Stimulated activated CD4-positive, alpha-beta T cell treated with anti-CD3 and anti-CD28 coated beads, TNF-alpha, amount 100 ng/mL, for 48 hours (primary cell): ENCODE data around the gene RIMOC1.
A peak's percentile ranks its signal among the peaks of the same experiment; 100 is the strongest.
"Not testable (repeated sequence)": the region's sequence is repeated elsewhere in the genome, so short reads cannot be mapped to it uniquely, and the experiment has no call there.

Experiments
- DNase-seq, 3 donors: peaks; one replicate each; pipeline ENCODE4 v3.0.0-alpha.2; 2020; ENCODE audit warnings: low read depth in 3 of 3

The RIMOC1 gene

DNA sequence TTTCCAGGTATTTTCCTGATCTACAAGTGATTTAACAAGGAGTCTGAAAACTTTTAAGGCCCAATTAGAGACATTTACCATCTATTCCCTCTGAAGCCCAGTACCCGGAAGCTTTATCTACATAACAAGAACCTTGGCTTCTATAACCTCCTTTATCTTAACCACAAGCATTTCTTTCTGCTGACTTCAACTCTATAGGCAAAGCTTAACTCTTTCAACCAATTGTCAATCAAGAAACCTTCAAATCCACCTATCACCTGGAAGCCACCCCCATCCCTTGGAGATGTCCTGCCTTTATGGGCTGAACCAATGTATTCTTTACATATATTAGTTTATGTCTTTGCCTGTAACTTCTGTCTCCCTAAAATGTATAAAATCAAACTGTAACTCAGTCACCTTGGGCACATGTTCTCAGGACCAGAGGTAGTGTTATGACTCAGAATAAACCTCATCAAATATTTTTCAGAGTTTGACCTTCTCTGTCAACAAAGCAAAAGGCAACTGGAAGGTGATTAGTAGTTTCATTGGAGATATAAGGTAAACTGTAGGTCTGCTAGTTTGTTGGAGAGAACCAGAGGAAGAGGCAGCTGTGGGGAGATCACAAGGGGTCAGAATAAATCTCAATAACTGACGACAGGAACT lies 13.0 kb upstream of the RIMOC1 start:
- DNase-seq = no peak

DNA sequence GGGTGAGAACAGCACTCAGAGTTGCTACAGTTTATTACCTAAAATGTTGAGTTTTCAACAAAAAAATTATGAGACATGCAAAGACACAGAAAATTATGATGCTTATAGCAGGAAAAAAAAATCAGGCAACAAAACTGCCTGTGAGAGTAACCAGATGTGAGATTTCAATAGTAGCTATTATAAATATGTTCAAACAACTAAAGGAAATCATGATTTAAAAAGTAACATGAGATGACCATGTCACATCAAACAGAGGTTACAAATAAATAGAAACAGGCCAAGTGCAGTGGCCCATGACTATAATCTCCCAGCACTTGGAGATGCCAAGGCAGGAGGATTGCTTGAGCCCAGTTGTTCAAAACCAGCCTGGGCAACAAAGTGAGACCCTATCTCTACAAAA lies 12.1 kb upstream of the RIMOC1 start:
- no peak for DNase-seq

DNA sequence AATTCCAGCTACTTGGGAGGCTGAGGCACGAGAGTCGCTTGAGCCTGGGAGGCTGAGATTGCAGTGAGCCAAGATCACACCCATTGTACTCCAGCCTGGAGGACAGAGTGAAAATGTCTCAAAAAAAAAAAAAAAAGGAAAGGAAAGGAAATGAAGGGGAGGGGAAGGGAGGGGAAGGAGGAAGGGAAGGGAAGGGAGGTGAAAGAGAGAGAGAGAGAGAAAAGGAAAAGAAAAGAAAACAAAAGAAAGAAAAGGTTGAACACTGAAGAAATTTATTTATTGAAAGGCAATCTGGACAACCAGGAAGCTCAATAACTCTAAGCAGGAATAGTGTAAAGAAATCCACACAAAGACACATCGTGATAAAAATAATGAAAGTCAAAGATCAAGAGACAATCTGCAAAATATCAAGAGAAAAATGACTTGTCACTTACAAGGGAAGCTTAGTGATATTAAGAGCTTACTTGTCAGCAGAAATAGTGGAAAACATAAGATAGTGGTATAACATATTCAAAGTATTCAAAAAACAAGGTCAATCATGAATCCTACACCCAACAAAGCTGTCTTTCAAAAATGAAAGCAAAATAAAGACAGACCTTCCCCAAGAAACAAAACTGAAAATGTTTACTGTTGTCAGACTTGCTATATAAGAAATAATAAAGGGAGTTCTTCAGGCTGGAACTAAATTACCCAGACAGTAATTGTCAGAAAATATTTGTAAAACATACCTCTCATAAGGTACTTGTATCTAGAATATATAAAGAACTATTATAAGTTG lies 10.9 kb upstream of the RIMOC1 start:
- no peak for DNase-seq

DNA sequence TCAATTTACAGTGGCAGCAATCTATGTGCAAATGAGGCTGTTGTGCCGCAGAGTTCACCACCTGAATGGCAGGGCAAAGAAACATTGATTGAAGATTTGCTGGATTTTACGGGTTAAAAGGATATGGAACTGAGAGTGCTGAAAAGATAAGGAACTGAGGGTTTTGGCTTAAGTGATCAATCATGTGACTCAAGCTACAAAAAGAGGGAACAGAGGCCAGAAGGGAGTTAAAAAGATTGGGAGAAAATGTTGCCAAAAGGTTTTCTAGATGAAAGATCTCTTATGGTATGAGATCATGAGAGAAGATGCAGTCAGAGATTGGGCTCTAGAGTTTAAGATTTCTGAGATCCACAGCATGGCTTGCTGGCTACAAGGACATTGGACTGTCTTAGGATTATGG lies 7.9 kb upstream of the RIMOC1 start:
- no peak for DNase-seq

DNA sequence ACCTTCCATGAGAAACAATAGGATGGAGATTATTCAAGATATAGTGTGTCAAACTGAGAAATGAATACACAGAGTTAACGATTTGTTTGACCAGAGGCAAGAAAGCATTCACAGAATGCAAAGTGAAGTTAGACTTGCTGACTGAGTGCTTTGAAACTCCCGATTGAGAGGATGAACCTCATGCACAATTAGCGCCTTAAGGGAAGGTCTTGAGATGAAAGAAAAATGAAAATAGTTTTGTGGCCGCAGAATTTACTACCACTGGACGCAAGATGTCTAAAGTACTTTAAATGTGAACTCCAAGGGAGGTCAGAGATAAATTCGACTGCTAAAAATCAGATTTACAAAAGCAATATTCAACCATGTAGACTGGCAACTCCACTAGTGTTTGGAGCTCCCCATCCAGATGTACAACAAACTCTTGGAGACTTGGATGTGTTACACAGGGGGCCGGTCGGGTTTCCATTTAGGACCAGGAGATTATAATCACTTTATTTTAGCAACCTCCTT lies 707 bp upstream of the RIMOC1 start:
- no peak for DNase-seq

DNA sequence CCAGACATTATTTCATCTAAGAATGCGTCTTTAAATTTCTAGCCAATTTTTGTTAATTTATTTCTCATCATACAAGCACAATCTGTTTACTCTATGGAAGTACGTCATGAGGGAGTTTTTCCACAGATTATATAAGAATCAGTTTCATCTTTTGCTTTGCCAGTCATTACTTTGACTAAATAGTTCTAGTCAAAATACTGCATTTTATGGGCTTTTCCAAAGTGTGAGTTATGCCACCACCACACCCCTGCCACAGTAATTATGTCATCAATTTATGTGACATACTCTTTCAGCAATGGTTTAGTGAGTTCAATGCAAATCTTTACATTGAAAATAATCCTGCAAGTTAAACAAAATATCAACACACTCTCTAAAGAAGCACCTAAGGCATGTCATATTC lies 2.0 kb downstream of the RIMOC1 start:
- DNase-seq = no peak

DNA sequence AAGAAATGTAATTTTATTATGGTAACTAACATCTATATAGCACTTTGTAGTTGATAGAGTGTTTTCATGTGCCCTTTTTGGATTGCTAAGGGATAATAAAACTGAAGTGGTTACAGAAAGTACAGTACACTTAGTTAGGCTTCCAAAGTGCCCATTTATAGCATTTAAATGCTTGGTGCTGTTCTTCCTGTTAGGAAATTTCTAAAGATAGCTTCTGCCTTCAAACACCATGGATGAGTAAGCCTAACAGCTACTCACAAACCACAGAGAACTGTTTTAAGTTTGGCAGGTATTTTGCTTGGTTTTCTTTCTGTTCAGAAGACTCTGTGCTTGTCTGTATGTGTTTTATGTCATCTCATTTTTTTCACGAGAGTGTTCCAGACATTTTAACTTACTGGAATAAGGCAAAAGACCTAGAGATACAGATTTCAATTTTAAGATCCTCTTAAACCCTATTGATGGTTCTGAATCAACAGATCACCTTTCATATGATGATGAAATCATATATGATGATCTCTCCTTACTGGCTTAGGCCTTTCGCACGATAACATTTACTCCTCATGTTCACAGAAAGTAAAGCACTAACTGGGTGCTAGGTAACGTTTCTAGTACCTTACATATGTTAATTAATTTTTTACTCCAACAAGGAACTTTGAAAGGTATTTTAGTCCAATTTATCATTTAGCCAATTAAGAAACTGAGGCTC lies 4.4 kb downstream of the RIMOC1 start:
- no peak for DNase-seq

DNA sequence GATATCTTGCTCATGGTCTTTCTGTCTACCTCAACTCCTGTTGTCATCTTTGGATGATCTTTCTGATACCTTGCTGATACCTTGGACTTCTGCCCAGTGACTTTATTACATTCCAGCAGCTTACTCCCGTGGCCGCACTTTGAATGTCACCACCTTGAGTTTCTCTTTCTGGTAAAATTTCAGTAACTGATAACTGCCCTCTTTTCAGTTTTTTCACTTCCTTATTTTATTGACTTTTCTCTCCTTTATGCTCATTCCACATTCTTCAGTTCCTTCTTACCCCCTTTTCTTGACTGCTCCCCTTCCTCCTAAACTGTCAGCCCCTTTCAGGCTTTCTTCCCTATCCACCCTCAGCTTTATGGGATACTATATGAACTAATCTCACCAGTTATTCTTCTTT lies 14.0 kb downstream of the RIMOC1 start:
- DNase-seq = no peak

DNA sequence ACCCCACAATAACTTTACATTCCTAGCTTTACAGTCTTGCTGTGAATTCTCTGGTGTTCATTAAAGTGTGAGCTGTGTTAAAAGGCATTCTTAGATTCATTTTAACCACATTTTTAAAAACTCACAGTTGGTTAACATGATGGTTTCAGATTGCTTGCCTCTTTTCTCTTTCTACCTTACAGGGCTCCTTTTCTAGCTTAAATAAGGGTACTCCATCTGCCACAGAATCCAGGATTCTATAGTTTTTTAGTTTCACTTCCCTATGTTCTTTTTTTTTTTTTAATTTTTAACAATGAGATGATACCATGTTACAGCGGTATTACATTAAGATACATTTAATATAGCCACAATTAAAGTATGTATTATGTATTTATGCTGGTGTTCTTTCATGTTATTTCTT lies 17.0 kb downstream of the RIMOC1 start:
- DNase-seq = no peak

DNA sequence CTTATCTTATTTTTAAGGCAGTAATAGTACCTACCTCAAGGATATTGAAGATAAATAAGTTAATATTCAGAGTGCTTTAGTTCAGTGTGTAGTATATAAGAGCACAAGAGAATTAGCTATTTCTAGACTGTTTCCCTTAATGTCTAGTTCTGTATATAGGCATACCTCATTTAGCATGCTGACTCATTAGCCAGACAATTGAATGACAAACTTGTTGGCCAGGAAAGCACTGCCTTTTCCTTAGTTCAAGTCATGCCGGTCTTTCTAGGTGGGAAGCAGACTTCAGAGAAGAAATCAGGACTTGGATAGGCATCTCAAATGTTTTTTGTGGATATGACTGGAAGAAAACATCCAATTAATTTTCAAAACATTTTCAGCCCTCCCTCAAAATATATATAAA lies 17.7 kb downstream of the RIMOC1 start:
- no peak for DNase-seq

DNA sequence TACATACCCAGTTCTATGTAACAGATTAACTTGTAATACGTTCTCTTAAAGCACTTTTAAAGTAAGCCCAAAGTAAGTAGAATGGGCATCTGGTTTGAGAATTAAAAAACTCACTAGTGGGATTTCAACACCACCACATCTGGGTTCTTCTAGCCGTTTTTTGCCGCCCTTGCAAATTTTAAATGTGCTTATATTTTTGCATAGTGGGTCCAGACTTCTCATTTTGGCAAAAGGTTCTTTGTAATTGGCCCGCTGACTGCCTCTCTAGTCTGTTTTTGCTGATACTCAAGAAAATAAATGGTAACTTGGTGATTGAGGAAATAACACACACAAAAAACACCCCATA lies 20.4 kb downstream of the RIMOC1 start:
- DNase-seq = no peak

DNA sequence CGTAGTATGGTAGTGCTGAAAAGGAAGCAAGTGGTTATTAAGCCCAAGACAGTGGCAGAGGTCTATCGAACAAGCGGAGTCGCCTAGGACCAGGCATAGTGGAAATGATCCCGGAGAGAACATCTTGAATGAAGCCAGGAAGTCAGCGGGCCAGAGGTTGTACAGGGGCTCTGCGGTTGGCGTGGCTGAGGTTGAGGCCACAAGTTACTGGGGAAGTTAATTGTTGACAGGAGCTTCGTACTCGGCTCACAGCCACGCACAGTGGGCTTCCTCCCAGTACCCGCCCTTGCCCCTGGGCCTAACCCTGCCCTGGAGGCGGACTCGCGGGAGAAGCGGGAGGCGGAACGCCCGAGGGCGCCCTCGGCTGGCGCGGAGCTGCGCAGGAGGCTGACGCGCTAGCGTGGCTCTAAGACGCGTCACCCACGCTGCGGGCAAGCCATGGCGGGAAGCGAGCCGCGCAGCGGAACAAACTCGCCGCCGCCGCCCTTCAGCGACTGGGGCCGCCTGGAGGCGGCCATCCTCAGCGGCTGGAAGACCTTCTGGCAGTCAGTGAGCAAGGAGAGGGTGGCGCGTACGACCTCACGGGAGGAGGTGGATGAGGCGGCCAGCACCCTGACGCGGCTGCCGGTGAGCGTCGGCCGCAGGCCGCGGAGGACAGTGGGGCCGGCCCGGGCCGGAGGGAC lies 20.9 kb downstream of the RIMOC1 start, which contains the start of gene FBXO4:
Gene FBXO4 (plus strand): TSS at position 410 of the 683 bp plus-strand sequence. CDS start 29 bp downstream, at position 439.
- DNase-seq = peak; percentile 80 to 82 (median 80)

DNA sequence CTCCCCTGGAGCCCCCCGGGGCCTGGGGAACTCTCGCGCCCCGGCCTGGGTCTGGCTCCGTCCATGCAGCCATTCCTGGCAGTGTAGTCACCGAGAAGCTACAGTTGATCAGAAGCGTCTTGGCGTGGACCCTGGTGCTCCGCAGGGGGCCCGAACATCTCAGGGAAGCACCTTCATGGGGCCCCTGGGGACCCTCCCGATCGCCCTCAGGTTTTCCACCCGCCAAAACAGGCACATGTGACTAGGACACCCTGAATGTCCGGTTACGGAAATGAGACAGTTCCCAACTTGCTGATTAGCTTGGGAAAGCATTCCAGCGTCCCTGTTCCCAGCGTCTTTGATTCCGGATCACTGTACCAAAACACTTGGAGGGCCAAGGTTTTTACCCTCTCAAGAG lies 21.4 kb downstream of the RIMOC1 start:
- DNase-seq = peak in 1 of 3 donors; percentile 25

DNA sequence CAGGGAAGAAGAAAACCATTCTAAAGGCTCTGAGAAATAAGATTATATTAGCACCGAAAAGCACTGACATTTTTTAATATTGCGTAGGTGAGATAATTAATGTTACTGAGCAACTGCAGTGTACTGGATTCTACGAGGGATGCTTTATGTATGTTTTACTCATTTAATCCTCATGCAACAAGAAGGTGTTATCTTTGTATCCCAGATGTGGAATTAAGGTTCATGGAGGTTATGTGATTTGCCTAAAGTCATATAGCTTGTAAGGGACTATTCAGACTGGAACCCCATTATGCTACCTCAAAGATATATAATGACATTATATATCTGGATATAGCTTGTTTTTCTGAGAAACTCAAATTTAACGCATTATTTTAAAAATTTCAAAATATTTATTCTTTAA lies 23.5 kb downstream of the RIMOC1 start:
- no peak for DNase-seq

DNA sequence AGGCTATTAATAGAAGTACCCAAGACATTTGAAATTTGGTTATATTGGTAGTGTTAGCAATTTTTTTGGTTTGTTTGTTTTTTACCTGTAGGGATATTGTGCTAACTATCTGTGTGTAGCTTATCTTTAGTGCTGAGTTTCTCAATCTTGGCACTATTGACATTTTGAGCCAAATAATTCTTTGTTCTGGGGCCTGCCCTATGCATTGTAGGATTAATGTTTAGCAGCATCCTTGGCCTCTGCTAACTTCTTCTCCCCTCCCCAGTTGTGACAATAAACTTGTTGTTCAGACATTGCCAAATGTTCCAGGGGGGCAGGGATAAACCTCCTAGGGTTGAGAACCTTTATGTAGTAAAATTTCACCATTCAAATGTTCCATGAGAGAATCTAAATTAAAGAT lies 24.9 kb downstream of the RIMOC1 start:
- DNase-seq = no peak

DNA sequence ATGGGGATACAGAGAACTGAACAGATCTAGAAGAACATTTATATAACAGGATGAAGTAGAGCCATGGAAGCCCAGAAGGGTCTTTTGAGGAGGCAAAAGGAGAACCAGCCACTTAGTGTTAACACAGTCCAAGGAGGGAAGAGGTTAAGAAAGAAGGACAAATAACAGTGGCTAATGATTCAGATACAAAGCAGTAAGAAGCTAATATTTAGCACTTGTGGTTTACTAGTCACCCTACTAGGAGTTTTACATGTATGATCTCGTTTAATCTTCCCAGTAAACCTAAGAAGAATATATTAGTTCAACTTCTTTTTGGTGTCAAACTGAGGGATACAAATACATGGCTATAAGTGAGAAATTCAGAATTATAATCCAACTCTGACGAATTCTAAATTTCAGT lies 28.6 kb downstream of the RIMOC1 start:
- DNase-seq = no peak

DNA sequence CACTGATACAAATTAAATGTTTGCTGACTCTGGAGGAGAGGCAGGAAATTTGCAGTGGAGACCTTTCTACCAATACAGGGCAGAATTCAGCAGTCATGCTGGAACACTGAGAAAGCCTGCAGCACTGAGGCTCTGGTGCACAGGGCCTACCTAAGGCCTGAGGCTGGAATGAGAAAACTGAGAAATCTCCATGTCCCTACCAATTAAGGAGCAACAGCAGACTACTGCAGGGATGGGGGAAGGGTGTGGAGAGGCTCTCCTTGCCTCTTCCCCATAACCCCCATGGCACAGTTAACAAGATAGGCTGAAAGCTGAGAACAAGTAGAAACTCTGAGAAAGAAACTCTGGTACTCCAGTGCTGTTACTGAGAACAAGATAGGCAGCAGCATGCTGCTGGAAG lies 31.4 kb downstream of the RIMOC1 start:
- DNase-seq = no peak

DNA sequence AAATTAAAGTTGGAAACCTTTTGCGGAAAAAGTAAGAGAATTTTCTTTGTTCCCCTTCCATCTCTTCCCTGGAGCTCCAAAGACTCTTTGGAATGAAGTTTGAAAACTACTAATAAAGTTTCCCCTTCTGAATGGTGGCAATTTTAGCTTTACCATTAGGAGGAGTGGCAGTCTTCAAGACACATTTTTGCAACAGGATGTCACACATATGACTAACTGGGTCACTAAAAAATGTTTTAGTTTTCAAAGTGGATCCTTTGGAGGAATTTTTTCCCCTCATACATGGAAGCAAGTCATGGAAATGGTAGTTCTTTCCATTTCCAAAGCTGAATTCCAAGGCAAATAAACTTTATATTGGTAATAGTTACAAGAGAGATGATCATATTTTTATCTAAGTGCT lies 36.5 kb downstream of the RIMOC1 start:
- no peak for DNase-seq

DNA sequence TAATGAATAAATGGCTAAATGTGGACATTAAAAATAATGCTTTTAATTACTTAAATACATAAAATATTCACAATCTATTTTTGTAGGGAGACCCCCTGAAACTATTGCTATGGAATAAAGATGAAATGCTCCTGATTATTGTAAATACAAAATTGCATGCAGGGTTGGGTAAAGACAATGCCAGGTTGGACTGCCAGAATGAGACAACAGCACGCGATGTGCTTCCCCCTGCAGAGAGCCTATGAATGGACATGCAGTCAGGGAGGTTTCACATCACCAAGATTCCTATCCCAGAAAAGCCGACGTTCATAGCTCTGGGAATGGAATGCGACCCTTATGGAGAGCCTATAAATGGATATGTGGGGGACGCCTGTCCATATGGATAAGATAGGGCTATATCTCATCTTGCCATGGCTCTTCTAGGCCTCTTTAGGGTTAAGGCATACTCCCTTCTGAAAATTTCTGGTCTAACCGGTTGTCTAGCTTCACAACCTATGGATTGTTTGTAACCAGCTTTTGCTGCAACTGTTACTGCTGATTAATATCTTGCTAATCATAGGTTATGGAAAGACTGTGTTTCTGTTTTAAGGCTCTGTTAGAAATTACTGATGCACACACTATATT lies 41.3 kb downstream of the RIMOC1 start:
- DNase-seq = not testable (repeated sequence)

DNA sequence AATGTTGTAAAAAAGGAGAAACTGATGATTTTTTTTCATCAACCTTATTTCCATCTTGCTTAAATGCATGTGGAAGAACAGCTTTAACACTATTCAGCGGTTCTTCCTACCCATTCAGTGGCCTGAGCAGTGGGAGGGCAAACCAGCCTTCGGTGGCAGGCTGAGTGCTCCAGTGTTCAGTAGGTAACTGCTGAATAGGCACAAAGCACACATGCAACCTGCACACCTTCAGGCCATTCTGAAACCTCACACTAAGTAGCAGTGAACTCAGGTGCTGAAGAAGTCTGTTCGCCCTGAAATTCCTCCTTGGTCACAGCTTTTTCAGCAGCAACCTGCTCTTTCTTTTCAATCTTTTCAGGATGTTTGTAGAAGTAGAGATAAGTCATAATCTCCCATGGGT lies 47.1 kb downstream of the RIMOC1 start:
- DNase-seq = no peak
